ENCODE results near the gene TACR2. TPM values are rescaled to one million over a fixed set of nuclear protein-coding genes. Genes with fewer than 3 reads are reported as not detected.

Gene TACR2
- total RNA-seq, 4 donors from 2014 or later: 0.36 to 0.49 TPM; not detected in 2

DNA sequence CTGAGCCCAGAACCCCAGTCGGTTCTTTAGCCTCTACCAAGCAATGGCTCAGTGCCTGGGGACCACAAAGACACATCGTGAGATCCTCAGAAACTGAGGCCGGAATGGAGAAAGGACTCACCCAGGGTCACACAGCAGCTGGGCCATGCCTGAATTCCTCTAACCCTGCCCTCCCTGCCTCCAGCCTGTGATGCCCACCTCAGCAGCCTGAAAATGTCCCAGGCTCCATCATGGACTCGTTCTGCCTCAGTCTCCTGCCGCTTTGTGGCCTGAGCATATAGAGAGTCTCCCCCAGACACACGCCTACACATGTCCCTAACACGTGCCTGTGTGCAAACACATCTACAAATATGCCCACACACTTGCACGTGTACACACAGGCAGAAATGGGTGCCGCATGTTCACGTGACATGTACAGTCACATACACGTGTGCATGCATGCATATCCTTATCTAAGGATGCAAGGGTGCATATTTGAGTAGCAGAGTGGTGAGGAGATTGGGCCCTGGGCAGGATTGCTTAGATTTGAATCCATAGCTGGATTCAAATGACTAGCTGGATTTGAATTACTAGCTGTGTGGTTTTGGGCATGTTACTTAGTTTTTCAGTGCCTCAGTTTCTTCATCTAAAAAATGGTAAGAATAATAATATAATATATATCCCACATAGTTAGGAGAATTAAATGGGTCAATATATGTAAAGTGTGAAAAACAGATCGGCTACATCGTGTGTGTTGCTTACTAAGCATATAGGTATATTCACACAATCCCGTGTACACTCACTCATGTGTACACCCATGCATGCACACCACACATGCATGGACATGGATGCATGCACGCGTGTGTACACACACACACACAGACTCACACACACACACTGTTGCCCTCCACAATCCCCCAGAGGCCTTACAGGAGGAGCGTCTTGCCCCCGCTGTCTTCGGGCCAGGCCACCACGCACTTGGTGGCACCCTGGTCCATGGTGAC lies 2.4 kb downstream of the TACR2 start:
- Histone ChIP-seq H3K4me3 (no peak overlapping the region), H3K4me1 (peaks cover 2 to 5% of the 10 kb centered on the region in 2 donors), H3K36me3 (no peaks in the 10 kb centered on the region), H3K27me3 (no peaks in the 10 kb centered on the region), H3K9me3 (no peaks in the 10 kb centered on the region), H3K27ac (no peak overlapping the region)
- ATAC-seq (no peak), DNase-seq (no peak)
- in situ Hi-C loops (cut with MboI; ENCODE audit: low sequenced_read_pairs in 4 of 4): loop anchor here in 1 of 4 donors (25.0 kb wide), 1 partner anchor 427 kb away; the partner anchor contains the start of gene KIFBP
- intact Hi-C loops (cut with DNase I; ENCODE audit: low total_unique reads): no loop called here
- TF ChIP-seq, protein P1, sequence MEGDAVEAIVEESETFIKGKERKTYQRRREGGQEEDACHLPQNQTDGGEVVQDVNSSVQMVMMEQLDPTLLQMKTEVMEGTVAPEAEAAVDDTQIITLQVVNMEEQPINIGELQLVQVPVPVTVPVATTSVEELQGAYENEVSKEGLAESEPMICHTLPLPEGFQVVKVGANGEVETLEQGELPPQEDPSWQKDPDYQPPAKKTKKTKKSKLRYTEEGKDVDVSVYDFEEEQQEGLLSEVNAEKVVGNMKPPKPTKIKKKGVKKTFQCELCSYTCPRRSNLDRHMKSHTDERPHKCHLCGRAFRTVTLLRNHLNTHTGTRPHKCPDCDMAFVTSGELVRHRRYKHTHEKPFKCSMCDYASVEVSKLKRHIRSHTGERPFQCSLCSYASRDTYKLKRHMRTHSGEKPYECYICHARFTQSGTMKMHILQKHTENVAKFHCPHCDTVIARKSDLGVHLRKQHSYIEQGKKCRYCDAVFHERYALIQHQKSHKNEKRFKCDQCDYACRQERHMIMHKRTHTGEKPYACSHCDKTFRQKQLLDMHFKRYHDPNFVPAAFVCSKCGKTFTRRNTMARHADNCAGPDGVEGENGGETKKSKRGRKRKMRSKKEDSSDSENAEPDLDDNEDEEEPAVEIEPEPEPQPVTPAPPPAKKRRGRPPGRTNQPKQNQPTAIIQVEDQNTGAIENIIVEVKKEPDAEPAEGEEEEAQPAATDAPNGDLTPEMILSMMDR (IDR thresholded peaks at IDR 0.05 in 4 of 5, conservative IDR thresholded peaks at IDR 0.05 in 1 of 5): no peak
- no peak for TF ChIP-seq POLR2A (IDR thresholded peaks at IDR 0.05)

DNA sequence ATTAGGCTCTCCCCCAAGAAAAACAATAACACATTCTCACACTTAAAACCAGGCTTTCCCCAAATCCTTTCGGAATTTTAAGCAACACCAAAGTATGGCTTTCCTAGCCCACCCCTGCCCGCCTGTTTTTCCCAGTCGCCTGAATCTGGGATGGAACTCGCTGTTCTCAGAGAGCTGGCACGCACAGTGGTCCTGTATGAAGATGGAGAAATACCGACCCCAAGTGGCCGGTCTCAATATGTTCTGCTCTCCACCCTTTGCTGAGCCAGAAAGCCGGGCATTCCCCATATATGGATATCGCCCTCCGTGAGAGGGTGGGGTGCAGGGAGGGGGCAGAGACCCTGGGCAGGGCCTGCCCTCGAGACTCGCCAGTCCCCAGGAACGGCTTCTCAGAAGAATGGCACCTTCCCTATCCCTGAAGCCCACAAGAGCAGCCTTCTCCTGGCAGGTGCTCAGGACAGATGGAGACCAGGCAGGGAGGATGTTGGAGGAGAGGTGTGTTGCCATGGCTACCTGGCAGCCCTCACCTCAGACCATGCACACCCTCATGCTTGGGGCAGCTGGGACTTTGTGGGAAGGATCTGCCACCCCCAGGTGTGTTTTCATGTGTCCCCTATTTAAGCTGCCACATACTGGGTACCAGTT lies 3.4 kb downstream of the TACR2 start:
- Histone ChIP-seq H3K4me3 (no peak overlapping the region), H3K4me1 (peaks cover 8 to 11% of the 10 kb centered on the region in 2 donors), H3K36me3 (no peaks in the 10 kb centered on the region), H3K27me3 (no peaks in the 10 kb centered on the region), H3K9me3 (no peaks in the 10 kb centered on the region), H3K27ac (no peak overlapping the region)
- in situ Hi-C loops (cut with MboI; ENCODE audit: low sequenced_read_pairs in 4 of 4): loop anchor here in 1 of 4 donors (25.0 kb wide), 1 partner anchor 426 kb away; the partner anchor contains the start of gene KIFBP
- intact Hi-C loops (cut with DNase I; ENCODE audit: low total_unique reads): no loop called here
- TF ChIP-seq, protein P1 (IDR thresholded peaks at IDR 0.05 in 4 of 5, conservative IDR thresholded peaks at IDR 0.05 in 1 of 5): peak; percentile 32 to 70 (median 54)
- TF ChIP-seq POLR2A (IDR thresholded peaks at IDR 0.05): no peak
- DNase-seq: peak; percentile 47 to 58
- ATAC-seq: peak in 1 of 2 donors; percentile 23

DNA sequence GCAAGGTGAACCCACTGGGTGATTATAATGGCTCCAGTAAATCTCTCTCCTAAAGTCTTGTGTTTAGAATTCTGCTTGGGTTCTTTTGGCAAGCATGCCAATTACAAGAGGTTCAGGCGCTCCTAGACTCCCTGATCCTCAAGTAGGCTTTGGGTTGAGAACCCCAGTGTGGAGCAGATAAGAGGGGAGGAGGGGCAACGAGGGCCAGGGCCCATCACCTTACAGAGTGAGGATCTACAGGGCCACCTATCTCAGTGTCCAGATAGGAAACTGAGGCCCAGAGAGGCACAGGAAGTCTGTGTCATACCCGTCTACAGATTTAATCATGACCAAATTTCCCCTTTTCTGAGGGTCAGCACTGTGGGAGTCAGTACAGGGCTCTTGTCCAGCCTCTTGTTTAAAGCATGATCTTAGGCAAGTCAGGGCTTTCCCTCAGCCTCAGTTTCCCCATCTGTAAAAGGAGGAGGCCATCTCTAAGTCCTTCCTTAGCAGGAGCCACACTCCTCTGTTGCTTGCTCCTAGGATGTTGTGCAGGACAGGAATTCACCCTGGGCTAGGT lies 4.4 kb downstream of the TACR2 start:
- in situ Hi-C loops (cut with MboI; ENCODE audit: low sequenced_read_pairs in 4 of 4): loop anchor here in 1 of 4 donors (25.0 kb wide), 1 partner anchor 425 kb away; the partner anchor contains the start of gene KIFBP
- Histone ChIP-seq H3K36me3 (no peaks in the 10 kb centered on the region), H3K4me1 (peaks cover 13 to 20% of the 10 kb centered on the region in 2 donors)

DNA sequence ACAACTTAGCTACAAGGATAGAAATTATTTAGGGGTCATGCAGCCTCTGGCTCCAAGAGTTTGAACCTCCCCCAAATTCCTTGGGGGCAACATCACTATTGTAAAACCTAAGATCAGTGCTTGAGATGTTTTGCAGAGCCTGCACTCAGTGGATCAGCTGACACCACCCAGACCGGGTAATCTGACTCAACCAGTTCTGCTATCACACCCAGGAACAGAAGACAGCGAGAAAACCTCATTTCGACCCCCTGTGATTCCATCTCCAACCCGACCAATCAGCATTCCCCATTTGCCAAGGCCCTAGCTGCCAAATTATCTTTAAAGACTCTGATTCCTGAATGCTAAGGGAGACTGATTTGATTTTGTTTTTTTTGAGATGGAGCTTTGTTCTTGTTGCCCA lies 5.2 kb downstream of the TACR2 start:
- Histone ChIP-seq H3K27ac (no peak overlapping the region), H3K9me3 (no peaks in the 10 kb centered on the region), H3K4me1 (peaks cover 17 to 28% of the 10 kb centered on the region in 2 donors), H3K27me3 (no peaks in the 10 kb centered on the region), H3K4me3 (no peak overlapping the region), H3K36me3 (no peaks in the 10 kb centered on the region)
- no peak for DNase-seq
- ATAC-seq: no peak
- in situ Hi-C loops (cut with MboI; ENCODE audit: low sequenced_read_pairs in 4 of 4): loop anchor here in 1 of 4 donors (25.0 kb wide), 1 partner anchor 424 kb away; the partner anchor contains the start of gene KIFBP
- intact Hi-C loops (cut with DNase I; ENCODE audit: low total_unique reads): no loop called here
- TF ChIP-seq POLR2A (IDR thresholded peaks at IDR 0.05): no peak
- TF ChIP-seq, protein P1 (IDR thresholded peaks at IDR 0.05 in 4 of 5, conservative IDR thresholded peaks at IDR 0.05 in 1 of 5): no peak

More for the DNA sequence above, 4.4 kb downstream of the TACR2 start:
- Histone ChIP-seq H3K27me3 (no peaks in the 10 kb centered on the region), H3K9me3 (no peaks in the 10 kb centered on the region), H3K4me3 (no peak overlapping the region), H3K27ac (no peak overlapping the region)
- ATAC-seq: no peak
- TF ChIP-seq, protein P1 (IDR thresholded peaks at IDR 0.05 in 4 of 5, conservative IDR thresholded peaks at IDR 0.05 in 1 of 5): no peak
- no peak for TF ChIP-seq POLR2A (IDR thresholded peaks at IDR 0.05)
- DNase-seq: no peak
- intact Hi-C loops (cut with DNase I; ENCODE audit: low total_unique reads): no loop called here
